OCI-LY1 (cell line): ENCODE measurements around the gene SMPD3.

ENCODE experiments used
- H2AFZ ChIP-seq: fragments of 200-600 bp; sonication (generic), shearing (Covaris generic); 2 replicates; pipeline ENCODE4 v1.6.0; 2014; ENCODE audit warnings: antibody characterized with exemption, mild to moderate bottlenecking, low read length
- H3F3A ChIP-seq: fragments of 200-600 bp; sonication (generic), shearing (Covaris generic); 2 replicates; pipeline ENCODE4 v1.6.0; 2014; ENCODE audit warnings: mild to moderate bottlenecking, antibody characterized with exemption, low read length, moderate library complexity; ENCODE audit not compliant: insufficient read depth
- H3K27ac ChIP-seq: fragments of 200-600 bp; sonication (generic); 2 replicates; pipeline ENCODE4 v1.5.1; 2014; ENCODE audit warnings: low read length, mixed run types, mild to moderate bottlenecking, low read depth; ENCODE audit not compliant: poor library complexity, severe bottlenecking
- H3K27me3 ChIP-seq: fragments of 200-600 bp; sonication (generic); 2 replicates; pipeline ENCODE4 v1.6.0; 2014; ENCODE audit warnings: antibody characterized with exemption, mild to moderate bottlenecking, low read length, moderate library complexity; ENCODE audit not compliant: insufficient read depth
- H3K36me3 ChIP-seq: fragments of 200-600 bp; sonication (generic); 2 replicates; pipeline ENCODE4 v1.6.1; 2014; ENCODE audit warnings: mild to moderate bottlenecking, antibody characterized with exemption, low read length, moderate library complexity, mixed read lengths; ENCODE audit not compliant: insufficient read depth
- H3K4me1 ChIP-seq: fragments of 200-600 bp; sonication (generic); 2 replicates; pipeline ENCODE4 v1.5.1; 2014; ENCODE audit warnings: mild to moderate bottlenecking, low read length, moderate library complexity; ENCODE audit not compliant: insufficient read depth, severe bottlenecking
- H3K4me2 ChIP-seq: fragments of 200-600 bp; sonication (generic), shearing (Covaris generic); 2 replicates; pipeline ENCODE4 v1.6.1; 2014; ENCODE audit warnings: low read length
- H3K4me3 ChIP-seq: fragments of 200-600 bp; sonication (generic); 2 replicates; pipeline ENCODE4 v1.5.1; 2014; ENCODE audit warnings: low read length, low read depth, mild to moderate bottlenecking, mixed read lengths; ENCODE audit not compliant: poor library complexity, severe bottlenecking
- H3K79me2 ChIP-seq: fragments of 200-600 bp; shearing (Covaris generic); 2 replicates; pipeline ENCODE4 v1.6.1; 2016; ENCODE audit warnings: mixed run types, low read length, mixed read lengths; ENCODE audit not compliant: insufficient read depth
- H3K9ac ChIP-seq: fragments of 200-600 bp; sonication (generic), shearing (Covaris generic); 2 replicates; pipeline ENCODE4 v1.6.1; 2014; ENCODE audit warnings: mild to moderate bottlenecking, low read length, mixed read lengths
- H3K9me2 ChIP-seq: fragments of 200-600 bp; sonication (generic), shearing (Covaris generic); 2 replicates; pipeline ENCODE4 v1.6.1; 2014; ENCODE audit warnings: low read depth, mild to moderate bottlenecking, low read length, mixed read lengths
- H3K9me3 ChIP-seq: fragments of 200-600 bp; shearing (Covaris generic); 2 replicates; pipeline ENCODE4 v1.6.1; 2014; ENCODE audit warnings: low read length, mixed read lengths
- H4K20me1 ChIP-seq: fragments of 200-600 bp; sonication (generic), shearing (Covaris generic); 2 replicates; pipeline ENCODE4 v1.6.0; 2016; ENCODE audit warnings: mild to moderate bottlenecking, low read length; ENCODE audit not compliant: insufficient read depth
- CTCF ChIP-seq: fragments of 200-600 bp; sonication (generic), shearing (Covaris generic); IDR thresholded peaks from 2 replicates; pipeline ENCODE4 v1.5.1; 2017; ENCODE audit warnings: mild to moderate bottlenecking, antibody characterized with exemption, low read length, moderate library complexity, mixed read lengths
- EZH2 ChIP-seq: fragments of 200-600 bp; sonication (generic), shearing (Covaris generic); IDR thresholded peaks from 2 replicates; pipeline ENCODE4 v1.8.0; 2017; ENCODE audit warnings: borderline replicate concordance, mixed run types, mild to moderate bottlenecking, antibody characterized with exemption, low read length, moderate library complexity, mixed read lengths

The SMPD3 gene

GRCh38 chr16:68458551-68458950 lies 10.2 kb upstream of the SMPD3 start:
- Histone ChIP-seq H4K20me1 (no peaks in the 10 kb centered on the region), H3K9ac (no peak overlapping the region), H3K9me3 (no peaks in the 10 kb centered on the region), H3K4me3 (no peak overlapping the region), H3K9me2 (no peaks in the 10 kb centered on the region), H3K36me3 (no peaks in the 10 kb centered on the region), H3K4me2 (no peak overlapping the region), H2AFZ (no peak overlapping the region), H3K79me2 (no peaks in the 10 kb centered on the region), H3K27me3 (peaks cover 11% of the 10 kb centered on the region), H3K4me1 (no peaks in the 10 kb centered on the region), H3F3A (no peaks in the 10 kb centered on the region), H3K27ac (no peak overlapping the region)
- TF ChIP-seq CTCF, result no peak
- no peak for TF ChIP-seq EZH2

GRCh38 chr16:68458101-68458500 lies 9.8 kb upstream of the SMPD3 start:
- no peaks in the 10 kb centered on the region for H4K20me1 ChIP-seq
- H3K9me2 ChIP-seq, result no peaks in the 10 kb centered on the region
- peaks cover 11% of the 10 kb centered on the region for H3K27me3 ChIP-seq
- H3K4me2 ChIP-seq, result no peak overlapping the region
- H3K9me3 ChIP-seq, result no peaks in the 10 kb centered on the region
- no peaks in the 10 kb centered on the region for H3K79me2 ChIP-seq
- TF ChIP-seq EZH2, result no peak
- no peak for TF ChIP-seq CTCF
- H3F3A ChIP-seq, result no peaks in the 10 kb centered on the region
- H2AFZ ChIP-seq, result no peak overlapping the region
- no peak overlapping the region for H3K27ac ChIP-seq
- no peak overlapping the region for H3K4me3 ChIP-seq
- H3K4me1 ChIP-seq, result no peaks in the 10 kb centered on the region
- H3K36me3 ChIP-seq, result no peaks in the 10 kb centered on the region
- no peak overlapping the region for H3K9ac ChIP-seq

- TF ChIP-seq CTCF (no peak), EZH2 (no peak)
- Histone ChIP-seq H2AFZ (no peak overlapping the region), H3F3A (no peaks in the 10 kb centered on the region), H3K27ac (no peak overlapping the region), H4K20me1 (no peaks in the 10 kb centered on the region), H3K9me2 (no peaks in the 10 kb centered on the region), H3K27me3 (no peaks in the 10 kb centered on the region; the same call in 1 of the 2 replicates), H3K79me2 (no peaks in the 10 kb centered on the region), H3K9me3 (no peaks in the 10 kb centered on the region), H3K4me3 (no peak overlapping the region), H3K4me1 (no peaks in the 10 kb centered on the region), H3K9ac (no peak overlapping the region), H3K36me3 (no peaks in the 10 kb centered on the region), H3K4me2 (no peak overlapping the region)
These were observed 7.3 kb upstream of the SMPD3 start for GRCh38 chr16:68455631-68456030.
